Loucy (cell line): Measurements from ENCODE around the gene CLTB.

Experiments used
- CTCF ChIP-seq: fragments of 200-600 bp; sonication (generic); conservative IDR thresholded peaks from 2 replicates; pipeline ENCODE4 v1.5.1; 2014; ENCODE audit warnings: mild to moderate bottlenecking, antibody characterized with exemption, low read length
- EZH2phosphoT487 ChIP-seq: fragments of 200-600 bp; IDR thresholded peaks from 2 replicates; pipeline ENCODE4 v1.6.1; 2018; ENCODE audit warnings: antibody characterized with exemption, mild to moderate bottlenecking, moderate library complexity, borderline replicate concordance

- TF ChIP-seq CTCF = no peak
- no peak for TF ChIP-seq EZH2phosphoT487
These were observed 33.7 kb upstream of the CLTB start for GRCh38 chr5:176450077-176450476.
